H1 (cell line): Measurements from ENCODE around the gene BIN2. TPM values are rescaled to one million over a fixed set of nuclear protein-coding genes. Genes with fewer than 3 reads are reported as not detected.

Source experiments
- CTCF ChIA-PET: fragments of 300-600 bp; sonication (Branson Sonifier 250); formaldehyde crosslinking; loops from one replicate; lab custom pipeline; 2021; ENCODE audit not compliant: partially characterized antibody; lab: Charles Lee
- POLR2A ChIA-PET: fragments of 300-600 bp; sonication (Branson Sonifier 250); formaldehyde crosslinking; loops from one replicate; lab custom pipeline; 2021; ENCODE audit warnings: inconsistent platforms; ENCODE audit not compliant: partially characterized antibody; lab: Charles Lee
- DNase-seq, 2 experiments: peaks; one replicate each; pipeline versions ENCODE4 v3.0.0 to v3.0.0-alpha.2; 2010 to 2022; ENCODE audit warnings: low spot score in 2 of 2, low read depth in 1 of 2, mixed read lengths in 1 of 2
- FAIRE-seq: peaks from 2 replicates; lab custom pipeline; 2011; peaks lifted over from hg19 to GRCh38; lab: Jason Lieb, UNC
- H2AFZ ChIP-seq: 2 replicates; pipeline ENCODE4 v1.8.1; 2012; ENCODE audit warnings: low read length, inconsistent platforms
- H2AK5ac ChIP-seq: 2 replicates; pipeline ENCODE4 v1.6.1; 2013; ENCODE audit warnings: low read depth, low read length
- H2BK120ac ChIP-seq: replicated peaks from 2 replicates; pipeline ENCODE3; 2013; ENCODE audit warnings: low read depth, low read length, inconsistent platforms
- H2BK12ac ChIP-seq: 2 replicates; pipeline ENCODE4 v1.6.1; 2013; ENCODE audit warnings: low read depth, low read length
- H2BK15ac ChIP-seq: 2 replicates; pipeline ENCODE4 v1.6.1; 2013; ENCODE audit warnings: low read length
- H2BK20ac ChIP-seq: 2 replicates; pipeline ENCODE4 v1.6.1; 2013; ENCODE audit warnings: low read length
- H2BK5ac ChIP-seq: 2 replicates; pipeline ENCODE4 v1.6.1; 2013; ENCODE audit warnings: low read depth, low read length
- H3K14ac ChIP-seq: 2 replicates; pipeline ENCODE4 v1.6.1; 2013; ENCODE audit warnings: inconsistent platforms; ENCODE audit not compliant: insufficient read length
- H3K18ac ChIP-seq: 2 replicates; pipeline ENCODE4 v1.6.1; 2013; ENCODE audit warnings: low read length; ENCODE audit errors: extremely low read depth
- H3K23ac ChIP-seq: 2 replicates; pipeline ENCODE4 v1.6.1; 2013; ENCODE audit warnings: inconsistent platforms; ENCODE audit not compliant: insufficient read length
- H3K23me2 ChIP-seq: 2 replicates; pipeline ENCODE4 v1.6.1; 2013; ENCODE audit warnings: low read depth, low read length
- H3K27ac ChIP-seq: 2 replicates; pipeline ENCODE4 v1.6.1; 2011; ENCODE audit warnings: low read depth, low read length, inconsistent platforms
- H3K27me3 ChIP-seq, 4 experiments: replicated peaks in 1 of 4; 1 replicate in 1 of 4; 2 replicates in 3 of 4; pipeline versions ENCODE4 v1.6.1 to v1.8.1; 2011 to 2013; ENCODE audit warnings: low read length in 3 of 4, mild to moderate bottlenecking in 3 of 4, inconsistent platforms in 2 of 4, mixed read lengths in 2 of 4, moderate library complexity in 1 of 4; ENCODE audit not compliant: control insufficient read depth in 3 of 4, insufficient read depth in 3 of 4; ENCODE audit errors: extremely low read depth in 1 of 4
- H3K36me3 ChIP-seq, 4 experiments: 2 replicates each; pipeline versions ENCODE4 v1.6.1 to v1.8.1; 2011 to 2013; ENCODE audit warnings: mild to moderate bottlenecking in 4 of 4, low read length in 3 of 4, moderate library complexity in 2 of 4, control low read depth in 1 of 4, inconsistent platforms in 1 of 4; ENCODE audit not compliant: insufficient read depth in 4 of 4, control insufficient read depth in 2 of 4
- H3K4ac ChIP-seq: replicated peaks from 2 replicates; pipeline ENCODE3; 2013; ENCODE audit warnings: low read length, low read depth, mixed read lengths, inconsistent platforms; ENCODE audit not compliant: insufficient read length
- H3K4me1 ChIP-seq, 4 experiments: replicated peaks in 1 of 4; 1 replicate in 1 of 4; 2 replicates in 3 of 4; pipeline versions ENCODE4 v1.6.1 to v1.8.1; 2011 to 2013; ENCODE audit warnings: low read length in 3 of 4, inconsistent platforms in 2 of 4, mixed read lengths in 1 of 4; ENCODE audit not compliant: insufficient read depth in 4 of 4, control insufficient read depth in 3 of 4
- H3K4me2 ChIP-seq, 2 experiments: 2 replicates each; pipeline versions ENCODE4 v1.6.1 to v1.8.1; 2011 to 2013; ENCODE audit warnings: low read depth in 2 of 2, low read length in 2 of 2, control low read depth in 1 of 2, inconsistent platforms in 1 of 2, mild to moderate bottlenecking in 1 of 2; ENCODE audit not compliant: insufficient read depth in 1 of 2
- H3K4me3 ChIP-seq, 4 experiments: fragments of 200-600, 300-600 bp in 1 of 4; sonication (generic), shearing (Covaris generic), sonication (Bioruptor Twin) in 1 of 4; 2 replicates each; pipeline versions ENCODE4 v1.5.1 to v1.8.1; 2011 to 2016; ENCODE audit warnings: low read length in 4 of 4, low read depth in 3 of 4, control low read depth in 2 of 4, inconsistent platforms in 2 of 4, mild to moderate bottlenecking in 2 of 4, mixed read lengths in 1 of 4, moderate library complexity in 1 of 4; ENCODE audit not compliant: insufficient read depth in 2 of 4; ENCODE audit errors: extremely low read depth in 1 of 4
- H3K56ac ChIP-seq: replicated peaks from 2 replicates; pipeline ENCODE3; 2013; ENCODE audit warnings: low read depth, mild to moderate bottlenecking, mixed read lengths, low read length, inconsistent platforms; ENCODE audit not compliant: insufficient read length
- H3K79me1 ChIP-seq: 2 replicates; pipeline ENCODE4 v1.6.1; 2013; ENCODE audit warnings: low read depth, low read length, control low read depth
- H3K79me2 ChIP-seq, 2 experiments: 2 replicates each; pipeline versions ENCODE4 v1.6.1 to v1.8.1; 2012 to 2013; ENCODE audit warnings: low read length in 2 of 2, mild to moderate bottlenecking in 2 of 2, inconsistent platforms in 1 of 2; ENCODE audit not compliant: insufficient read depth in 2 of 2, control insufficient read depth in 1 of 2
- H3K9ac ChIP-seq, 4 experiments: replicated peaks in 1 of 4; 1 replicate in 1 of 4; 2 replicates in 3 of 4; pipeline versions ENCODE4 v1.6.1 to v1.8.1; 2011 to 2013; ENCODE audit warnings: low read depth in 3 of 4, low read length in 3 of 4, control low read depth in 2 of 4, mild to moderate bottlenecking in 2 of 4, moderate library complexity in 2 of 4, inconsistent platforms in 1 of 4; ENCODE audit errors: extremely low read depth in 1 of 4
- H3K9me3 ChIP-seq, 2 experiments: 2 replicates each; pipeline versions ENCODE4 v1.6.1 to v1.8.1; 2012 to 2013; ENCODE audit warnings: mild to moderate bottlenecking in 2 of 2, moderate library complexity in 2 of 2, control low read depth in 1 of 2, inconsistent platforms in 1 of 2, low read depth in 1 of 2, low read length in 1 of 2, mixed read lengths in 1 of 2; ENCODE audit not compliant: insufficient read depth in 2 of 2
- H4K20me1 ChIP-seq, 2 experiments: replicated peaks in 1 of 2; 2 replicates each; pipeline versions ENCODE3 to v1.8.1; 2011 to 2013; ENCODE audit warnings: inconsistent platforms in 2 of 2, low read length in 2 of 2, mild to moderate bottlenecking in 1 of 2; ENCODE audit not compliant: insufficient read depth in 2 of 2, control insufficient read depth in 1 of 2
- H4K5ac ChIP-seq: 2 replicates; pipeline ENCODE4 v1.6.1; 2013; ENCODE audit warnings: low read length, low read depth, mixed read lengths, inconsistent platforms; ENCODE audit not compliant: insufficient read length
- H4K8ac ChIP-seq: 2 replicates; pipeline ENCODE4 v1.8.0; 2013; ENCODE audit warnings: mild to moderate bottlenecking, moderate library complexity, low read length, inconsistent platforms; ENCODE audit not compliant: insufficient read depth; ENCODE audit errors: extremely low read depth
- H4K91ac ChIP-seq: replicated peaks from 2 replicates; pipeline ENCODE3; 2013; ENCODE audit warnings: low read length, mixed read lengths, inconsistent platforms; ENCODE audit not compliant: insufficient read length
- ATF3 ChIP-seq: IDR thresholded peaks from 2 replicates; pipeline ENCODE4 v1.6.1; 2011; ENCODE audit warnings: low read depth, mild to moderate bottlenecking, low read length; ENCODE audit not compliant: insufficient read depth
- BCL11A ChIP-seq, 2 experiments: IDR thresholded peaks; one replicate each; pipeline ENCODE4 v1.6.1; 2011; ENCODE audit warnings: low read depth in 2 of 2, low read length in 2 of 2, mild to moderate bottlenecking in 2 of 2
- CBX8 ChIP-seq: fragments of 300-800, 300-1000 bp; sonication (generic); IDR thresholded peaks from 2 replicates; pipeline ENCODE4 v1.7.1; 2016; ENCODE audit warnings: low read depth, low read length, borderline replicate concordance
- CHD2 ChIP-seq: IDR thresholded peaks from 2 replicates; pipeline ENCODE4 v1.6.1; 2012; ENCODE audit warnings: low read length, improper control_type of control experiment
- NANOG ChIP-seq: IDR thresholded peaks from 2 replicates; pipeline ENCODE4 v1.6.1; 2011; ENCODE audit warnings: low read length, low read depth, mild to moderate bottlenecking, inconsistent platforms; ENCODE audit not compliant: insufficient read depth, poor library complexity, severe bottlenecking
- POLR2A ChIP-seq, 2 experiments: IDR thresholded peaks; 1 replicate in 1 of 2; 2 replicates in 1 of 2; pipeline ENCODE4 v1.6.1; 2011; ENCODE audit warnings: low read depth in 2 of 2, low read length in 2 of 2, mild to moderate bottlenecking in 2 of 2; ENCODE audit errors: control extremely low read depth in 1 of 2
- RXRA ChIP-seq: IDR thresholded peaks from 2 replicates; pipeline ENCODE4 v1.6.1; 2011; ENCODE audit warnings: low read depth, mild to moderate bottlenecking, low read length, moderate library complexity; ENCODE audit not compliant: insufficient read depth
- SIRT6 ChIP-seq: IDR thresholded peaks from one replicate; pipeline ENCODE4 v1.7.1; 2012; ENCODE audit warnings: low read length, inconsistent platforms
- SIX5 ChIP-seq: IDR thresholded peaks from 2 replicates; pipeline ENCODE4 v1.6.1; 2011; ENCODE audit warnings: mild to moderate bottlenecking, low read depth, low read length
- SP2 ChIP-seq: IDR thresholded peaks from 2 replicates; pipeline ENCODE4 v1.6.1; 2012; ENCODE audit warnings: mild to moderate bottlenecking, low read length, inconsistent platforms
- ZNF274 ChIP-seq: IDR thresholded peaks from 2 replicates; pipeline ENCODE4 v1.7.0; 2012; ENCODE audit warnings: low read length, borderline replicate concordance; ENCODE audit errors: extremely low read depth
- WGBS, 2 experiments: shearing (Covaris generic) in 1 of 2; methylation state at CpG; one replicate each; pipeline versions ENCODE4 v1.1.6 to v1.1.7; 2013 to 2015; ENCODE audit warnings: low lambda C conversion rate in 2 of 2, mixed read lengths in 2 of 2, inconsistent platforms in 1 of 2, low coverage in 1 of 2, missing lambda C conversion rate in 1 of 2; ENCODE audit not compliant: insufficient replicate concordance in 2 of 2, insufficient coverage in 1 of 2, insufficient read length in 1 of 2; ENCODE audit errors: extremely low coverage in 1 of 2, missing lambda C conversion rate in 1 of 2; 5-methylcytosine and 5-hydroxymethylcytosine counted together
- polyA plus RNA-seq, 7 experiments: library from polyadenylated mRNA; depleted of rRNA in 3 of 7; stranded (reverse) in 5 of 7; unstranded in 2 of 7; fragments of >200 nt in 5 of 7; fragments of 200-250 nt in 2 of 7; gene quantifications; 1 replicate in 5 of 7; 2 replicates in 1 of 7; 4 replicates in 1 of 7; pipeline versions ENCODE4 v1.2.1 to v1.2.3, GENCODE V29; 2011 to 2013; ENCODE audit warnings: missing spikeins in 2 of 7, mixed read lengths in 2 of 7
- total RNA-seq: library from RNA; stranded (reverse); fragmentation: NEBNext Ultra II Directional; extraction: Animal tissue kit (Norgen Biotek cat#: 25700); gene quantifications from 2 replicates; pipeline ENCODE4 v1.2.1, GENCODE V29; 2021

BIN2 gene
- total and polyA plus RNA-seq, 2 of the 8 experiments (the other 6 are each of a cell fraction or from before 2014, with no cell fraction given), result not detected

GRCh38 chr12:51335931-51336330 lies 12.0 kb upstream of the BIN2 start:
- Histone ChIP-seq H3K9ac (no peak overlapping the region), H2BK120ac (no peak overlapping the region), H3K27ac (no peak overlapping the region), H3K23ac (no peak overlapping the region), H4K8ac (no peak overlapping the region), H4K5ac (no peak overlapping the region), H2AK5ac (no peak overlapping the region), H3K14ac (no peak overlapping the region), H3K18ac (no peak overlapping the region), H3K79me2 (no peaks in the 10 kb centered on the region), H4K91ac (no peak overlapping the region), H3K9me3 (no peaks in the 10 kb centered on the region), H3K23me2 (no peaks in the 10 kb centered on the region), H2BK15ac (no peak overlapping the region), H3K79me1 (no peaks in the 10 kb centered on the region), H2BK20ac (no peak overlapping the region), H3K4me1 (no peaks in the 10 kb centered on the region), H4K20me1 (no peaks in the 10 kb centered on the region), H3K4ac (no peak overlapping the region), H3K4me3 (no peak overlapping the region), H3K36me3 (no peaks in the 10 kb centered on the region), H3K56ac (no peak overlapping the region), H2BK12ac (no peak overlapping the region), H3K4me2 (no peak overlapping the region), H2BK5ac (no peak overlapping the region), H3K27me3 (no peaks in the 10 kb centered on the region), H2AFZ (no peak overlapping the region)
- WGBS, 2 experiments, result 95% methylated on average over 2 of the region's 2 CpGs; no CpG with 5 or more reads in 1 of the 2 experiments
- DNase-seq, result no peak
- FAIRE-seq, result no peak
- ChIA-PET CTCF (interaction anchor here (0.7 to 2.5 kb wide), 6 partner anchors 9 to 1371 kb away, joined by 3 to 8 read pairs (median 3); partner anchors contain the start of gene SMAGP), POLR2A (interaction anchor here (2.3 to 2.6 kb wide), 2 partner anchors 15 to 253 kb away, joined by 7 to 8 read pairs; partner anchors contain the start of gene CSRNP2)
- TF ChIP-seq SIRT6 (no peak), ATF3 (no peak), SP2 (no peak), CBX8 (no peak), CHD2 (no peak), ZNF274 (no peak), SIX5 (no peak), RXRA (no peak), BCL11A (IDR thresholded peaks at IDR 0.05; ENCODE audit: low read depth in 2 of 2, low read length in 2 of 2) (no peak), NANOG (no peak), POLR2A (IDR thresholded peaks at IDR 0.05; ENCODE audit: control extremely low read depth in 1 of 2, low read depth in 2 of 2, low read length in 2 of 2) (no peak)
